GM12878 (cell line): ENCODE data around the gene TP73.

Experiments used
- BHLHE40 ChIP-seq, 2 experiments: fragments of 450-650 bp in 1 of 2; IDR thresholded peaks; 2 replicates each; pipeline ENCODE4 v1.6.1; 2011 to 2017; ENCODE audit warnings: low read depth in 2 of 2, borderline replicate concordance in 1 of 2, improper control_type of control experiment in 1 of 2, low read length in 1 of 2, mild to moderate bottlenecking in 1 of 2
- RBBP5 ChIP-seq: fragments of 200-600 bp; sonication (generic); conservative IDR thresholded peaks from 2 replicates; pipeline ENCODE4 v1.6.1; 2016
- RUNX3 ChIP-seq: IDR thresholded peaks from 2 replicates; pipeline ENCODE4 v1.6.1; 2012; ENCODE audit warnings: low read length, inconsistent platforms
- SREBF2 ChIP-seq: IDR thresholded peaks from 2 replicates; pipeline ENCODE4 v1.6.1; 2012; ENCODE audit warnings: mild to moderate bottlenecking, low read length
- SRF ChIP-seq, 2 experiments: IDR thresholded peaks; 2 replicates each; pipeline ENCODE4 v1.6.1; 2011; ENCODE audit warnings: low read depth in 2 of 2, low read length in 2 of 2, mild to moderate bottlenecking in 1 of 2, moderate library complexity in 1 of 2
- ZNF622 ChIP-seq: fragments of 450-650 bp; IDR thresholded peaks from 2 replicates; pipeline ENCODE4 v1.6.1; 2017; ENCODE audit warnings: mild to moderate bottlenecking, inconsistent platforms
- TF ChIP-seq, protein P1 (sequence below): IDR thresholded peaks from 2 replicates; pipeline ENCODE4 v1.6.1; 2012; ENCODE audit warnings: mild to moderate bottlenecking, low read depth, low read length
- TF ChIP-seq, protein P2 (sequence below), 3 experiments: IDR thresholded peaks in 2 of 3; conservative IDR thresholded peaks in 1 of 3; 2 replicates each; pipeline ENCODE4 v1.5.1; 2011; ENCODE audit warnings: low read depth in 3 of 3, low read length in 3 of 3, mild to moderate bottlenecking in 3 of 3, control low read depth in 2 of 3, moderate library complexity in 2 of 3, inconsistent platforms in 1 of 3, mixed read lengths in 1 of 3; ENCODE audit not compliant: control insufficient read depth in 2 of 3, insufficient read depth in 1 of 3; ENCODE audit errors: extremely low read depth in 1 of 3
- TF ChIP-seq, protein P3 (sequence below): fragments of 450-650 bp; conservative IDR thresholded peaks from 2 replicates; pipeline ENCODE4 v1.6.1; 2017; ENCODE audit warnings: mild to moderate bottlenecking, moderate library complexity
- TF ChIP-seq, protein P4 (sequence below): IDR thresholded peaks from 2 replicates; pipeline ENCODE4 v1.6.1; 2012; ENCODE audit warnings: low read depth, low read length, improper control_type of control experiment

DNA sequence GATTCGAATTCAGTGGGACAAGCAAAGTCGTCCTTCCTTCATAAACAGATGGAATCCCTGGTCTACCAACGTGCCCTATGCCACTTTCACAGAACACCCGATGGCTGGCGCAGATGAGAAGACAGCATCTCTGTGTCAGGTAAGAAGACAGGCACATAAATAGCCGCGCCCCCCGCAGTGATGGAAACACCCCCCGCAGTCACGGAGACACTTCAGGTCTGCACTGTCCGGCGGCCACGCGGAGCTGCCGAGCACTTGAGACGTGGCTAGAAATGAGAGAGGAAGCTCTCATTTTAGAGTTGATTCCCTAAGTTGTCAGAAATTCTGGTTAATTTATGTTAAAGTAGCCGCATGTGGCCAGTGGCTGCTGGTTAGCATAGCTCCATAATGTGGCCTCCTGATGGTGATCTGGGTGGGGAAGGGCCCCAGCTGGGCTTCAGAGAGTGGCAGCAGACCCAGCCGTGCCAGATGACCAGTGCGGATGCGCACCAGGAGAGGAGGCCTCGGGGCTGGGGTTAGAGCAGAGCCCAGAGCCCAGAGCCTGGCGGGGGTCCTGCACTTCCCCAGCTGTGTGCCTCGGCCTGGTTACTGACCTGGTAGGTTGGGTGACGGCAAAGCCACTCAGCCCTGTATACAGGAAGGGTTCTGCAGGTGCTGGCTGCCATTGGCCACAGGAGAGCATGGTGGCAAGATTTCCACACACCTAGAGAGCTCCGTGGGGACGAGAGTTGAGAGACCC, 24.6 kb upstream of the TP73 start:
- TF ChIP-seq, protein P1, sequence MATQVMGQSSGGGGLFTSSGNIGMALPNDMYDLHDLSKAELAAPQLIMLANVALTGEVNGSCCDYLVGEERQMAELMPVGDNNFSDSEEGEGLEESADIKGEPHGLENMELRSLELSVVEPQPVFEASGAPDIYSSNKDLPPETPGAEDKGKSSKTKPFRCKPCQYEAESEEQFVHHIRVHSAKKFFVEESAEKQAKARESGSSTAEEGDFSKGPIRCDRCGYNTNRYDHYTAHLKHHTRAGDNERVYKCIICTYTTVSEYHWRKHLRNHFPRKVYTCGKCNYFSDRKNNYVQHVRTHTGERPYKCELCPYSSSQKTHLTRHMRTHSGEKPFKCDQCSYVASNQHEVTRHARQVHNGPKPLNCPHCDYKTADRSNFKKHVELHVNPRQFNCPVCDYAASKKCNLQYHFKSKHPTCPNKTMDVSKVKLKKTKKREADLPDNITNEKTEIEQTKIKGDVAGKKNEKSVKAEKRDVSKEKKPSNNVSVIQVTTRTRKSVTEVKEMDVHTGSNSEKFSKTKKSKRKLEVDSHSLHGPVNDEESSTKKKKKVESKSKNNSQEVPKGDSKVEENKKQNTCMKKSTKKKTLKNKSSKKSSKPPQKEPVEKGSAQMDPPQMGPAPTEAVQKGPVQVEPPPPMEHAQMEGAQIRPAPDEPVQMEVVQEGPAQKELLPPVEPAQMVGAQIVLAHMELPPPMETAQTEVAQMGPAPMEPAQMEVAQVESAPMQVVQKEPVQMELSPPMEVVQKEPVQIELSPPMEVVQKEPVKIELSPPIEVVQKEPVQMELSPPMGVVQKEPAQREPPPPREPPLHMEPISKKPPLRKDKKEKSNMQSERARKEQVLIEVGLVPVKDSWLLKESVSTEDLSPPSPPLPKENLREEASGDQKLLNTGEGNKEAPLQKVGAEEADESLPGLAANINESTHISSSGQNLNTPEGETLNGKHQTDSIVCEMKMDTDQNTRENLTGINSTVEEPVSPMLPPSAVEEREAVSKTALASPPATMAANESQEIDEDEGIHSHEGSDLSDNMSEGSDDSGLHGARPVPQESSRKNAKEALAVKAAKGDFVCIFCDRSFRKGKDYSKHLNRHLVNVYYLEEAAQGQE: no peak
- TF ChIP-seq RUNX3 (no peak), ZNF622 (no peak), RBBP5 (no peak), SRF (IDR thresholded peaks at IDR 0.05; ENCODE audit: low read depth in 2 of 2, low read length in 2 of 2) (no peak), BHLHE40 (IDR thresholded peaks at IDR 0.05; ENCODE audit: borderline replicate concordance in 1 of 2, low read depth in 2 of 2, low read length in 1 of 2) (no peak), SREBF2 (no peak)
- TF ChIP-seq, protein P2, sequence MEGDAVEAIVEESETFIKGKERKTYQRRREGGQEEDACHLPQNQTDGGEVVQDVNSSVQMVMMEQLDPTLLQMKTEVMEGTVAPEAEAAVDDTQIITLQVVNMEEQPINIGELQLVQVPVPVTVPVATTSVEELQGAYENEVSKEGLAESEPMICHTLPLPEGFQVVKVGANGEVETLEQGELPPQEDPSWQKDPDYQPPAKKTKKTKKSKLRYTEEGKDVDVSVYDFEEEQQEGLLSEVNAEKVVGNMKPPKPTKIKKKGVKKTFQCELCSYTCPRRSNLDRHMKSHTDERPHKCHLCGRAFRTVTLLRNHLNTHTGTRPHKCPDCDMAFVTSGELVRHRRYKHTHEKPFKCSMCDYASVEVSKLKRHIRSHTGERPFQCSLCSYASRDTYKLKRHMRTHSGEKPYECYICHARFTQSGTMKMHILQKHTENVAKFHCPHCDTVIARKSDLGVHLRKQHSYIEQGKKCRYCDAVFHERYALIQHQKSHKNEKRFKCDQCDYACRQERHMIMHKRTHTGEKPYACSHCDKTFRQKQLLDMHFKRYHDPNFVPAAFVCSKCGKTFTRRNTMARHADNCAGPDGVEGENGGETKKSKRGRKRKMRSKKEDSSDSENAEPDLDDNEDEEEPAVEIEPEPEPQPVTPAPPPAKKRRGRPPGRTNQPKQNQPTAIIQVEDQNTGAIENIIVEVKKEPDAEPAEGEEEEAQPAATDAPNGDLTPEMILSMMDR (IDR thresholded peaks at IDR 0.05 in 2 of 3, conservative IDR thresholded peaks at IDR 0.05 in 1 of 3; ENCODE audit: control insufficient read depth in 2 of 3, extremely low read depth in 1 of 3, insufficient read depth in 1 of 3, low read depth in 3 of 3, low read length in 3 of 3): no peak
- TF ChIP-seq, protein P3, sequence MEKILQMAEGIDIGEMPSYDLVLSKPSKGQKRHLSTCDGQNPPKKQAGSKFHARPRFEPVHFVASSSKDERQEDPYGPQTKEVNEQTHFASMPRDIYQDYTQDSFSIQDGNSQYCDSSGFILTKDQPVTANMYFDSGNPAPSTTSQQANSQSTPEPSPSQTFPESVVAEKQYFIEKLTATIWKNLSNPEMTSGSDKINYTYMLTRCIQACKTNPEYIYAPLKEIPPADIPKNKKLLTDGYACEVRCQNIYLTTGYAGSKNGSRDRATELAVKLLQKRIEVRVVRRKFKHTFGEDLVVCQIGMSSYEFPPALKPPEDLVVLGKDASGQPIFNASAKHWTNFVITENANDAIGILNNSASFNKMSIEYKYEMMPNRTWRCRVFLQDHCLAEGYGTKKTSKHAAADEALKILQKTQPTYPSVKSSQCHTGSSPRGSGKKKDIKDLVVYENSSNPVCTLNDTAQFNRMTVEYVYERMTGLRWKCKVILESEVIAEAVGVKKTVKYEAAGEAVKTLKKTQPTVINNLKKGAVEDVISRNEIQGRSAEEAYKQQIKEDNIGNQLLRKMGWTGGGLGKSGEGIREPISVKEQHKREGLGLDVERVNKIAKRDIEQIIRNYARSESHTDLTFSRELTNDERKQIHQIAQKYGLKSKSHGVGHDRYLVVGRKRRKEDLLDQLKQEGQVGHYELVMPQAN: no peak
- TF ChIP-seq, protein P4, sequence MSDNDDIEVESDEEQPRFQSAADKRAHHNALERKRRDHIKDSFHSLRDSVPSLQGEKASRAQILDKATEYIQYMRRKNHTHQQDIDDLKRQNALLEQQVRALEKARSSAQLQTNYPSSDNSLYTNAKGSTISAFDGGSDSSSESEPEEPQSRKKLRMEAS: no peak
